H1 (cell line): ENCODE measurements around the gene POFUT2. TPM values are rescaled to one million over a fixed set of nuclear protein-coding genes. Genes with fewer than 3 reads are reported as not detected.

Source experiments
- CHD2 ChIP-seq: IDR thresholded peaks from 2 replicates; pipeline ENCODE4 v1.6.1; 2012; ENCODE audit warnings: low read length, improper control_type of control experiment
- CTCF ChIP-seq, 3 experiments: IDR thresholded peaks; 1 replicate in 2 of 3; 2 replicates in 1 of 3; pipeline versions ENCODE4 v1.5.1 to v1.6.1; 2011; ENCODE audit warnings: low read length in 3 of 3, mild to moderate bottlenecking in 3 of 3, inconsistent platforms in 2 of 3, low read depth in 1 of 3, moderate library complexity in 1 of 3; ENCODE audit not compliant: insufficient read depth in 1 of 3; ENCODE audit errors: control extremely low read depth in 1 of 3
- JUN ChIP-seq: IDR thresholded peaks from 2 replicates; pipeline ENCODE4 v1.6.1; 2011; ENCODE audit warnings: low read depth, mild to moderate bottlenecking, improper control_type of control experiment, low read length
- JUND ChIP-seq: IDR thresholded peaks from 2 replicates; pipeline ENCODE4 v1.6.1; 2011; ENCODE audit warnings: mild to moderate bottlenecking, improper control_type of control experiment, low read length
- RXRA ChIP-seq: IDR thresholded peaks from 2 replicates; pipeline ENCODE4 v1.6.1; 2011; ENCODE audit warnings: low read depth, mild to moderate bottlenecking, low read length, moderate library complexity; ENCODE audit not compliant: insufficient read depth
- SAP30 ChIP-seq: fragments of 300-600 bp; sonication (generic); IDR thresholded peaks from 2 replicates; pipeline ENCODE4 v1.7.1; 2012; ENCODE audit warnings: low read length, moderate library complexity, mild to moderate bottlenecking, inconsistent platforms; ENCODE audit not compliant: insufficient read depth, insufficient replicate concordance
- polyA plus RNA-seq, 7 experiments: library from polyadenylated mRNA; depleted of rRNA in 3 of 7; stranded (reverse) in 5 of 7; unstranded in 2 of 7; fragments of >200 nt in 5 of 7; fragments of 200-250 nt in 2 of 7; gene quantifications; 1 replicate in 5 of 7; 2 replicates in 1 of 7; 4 replicates in 1 of 7; pipeline versions ENCODE4 v1.2.1 to v1.2.3, GENCODE V29; 2011 to 2013; ENCODE audit warnings: missing spikeins in 2 of 7, mixed read lengths in 2 of 7
- total RNA-seq: library from RNA; stranded (reverse); fragmentation: NEBNext Ultra II Directional; extraction: Animal tissue kit (Norgen Biotek cat#: 25700); gene quantifications from 2 replicates; pipeline ENCODE4 v1.2.1, GENCODE V29; 2021

POFUT2 gene
- total and polyA plus RNA-seq, 2 of the 8 experiments (the other 6 are each of a cell fraction or from before 2014, with no cell fraction given), result 13.7 to 32.1 TPM

GRCh38 chr21:45244799-45245340 lies 42.8 kb downstream of the POFUT2 start (continued):
- TF ChIP-seq CTCF (IDR thresholded peaks at IDR 0.05; ENCODE audit: control extremely low read depth in 1 of 3, insufficient read depth in 1 of 3, low read depth in 1 of 3, low read length in 3 of 3), result no peak
- no peak for TF ChIP-seq JUND
- no peak for TF ChIP-seq CHD2
- TF ChIP-seq RXRA, result no peak
- TF ChIP-seq SAP30, result no peak
- TF ChIP-seq JUN, result no peak
